ENCODE data around the gene TFG. TPM values are rescaled to one million over a fixed set of nuclear protein-coding genes. Genes with fewer than 3 reads are reported as not detected.

The TFG gene
- total and polyA plus RNA-seq, 2 of the 4 experiments (the other 2 are of a cell fraction): 47.7 to 165 TPM

- POLR2A ChIA-PET (ENCODE audit: unreplicated experiment): no interaction called here
Measured at GRCh38 chr3:100775226-100775625, 65.9 kb downstream of the TFG start.

More at GRCh38 chr3:100775226-100775625, 65.9 kb downstream of the TFG start:
- Histone ChIP-seq H4K8ac (ENCODE audit: low read depth in 2 of 2, low read length in 2 of 2) (no peak overlapping the region), H4K20me1 (ENCODE audit: insufficient read depth, low read length) (no peaks in the 10 kb centered on the region), H3K23ac (ENCODE audit: low read depth, low read length) (no peak overlapping the region), H3K4ac (ENCODE audit: low read depth, low read length) (no peak overlapping the region), H4K91ac (ENCODE audit: insufficient read depth, low read depth, low read length) (no peak overlapping the region), H3K4me1 (ENCODE audit: control insufficient read depth, insufficient read depth, low read length) (peaks cover 6% of the 10 kb centered on the region; the same call in 1 of the 2 replicates), H2BK20ac (ENCODE audit: low read depth, low read length) (0 out of 2 replicates have a peak overlapping the region, but pooled peaks have one; percentile 32), H2BK15ac (ENCODE audit: low read depth, low read length) (peak overlapping the region; percentile 7; the same call in 1 of the 3 replicates), H3K79me1 (ENCODE audit: low read depth in 1 of 2, low read length in 2 of 2) (no peaks in the 10 kb centered on the region), H3K9me1 (ENCODE audit: insufficient read depth, low read length) (peaks cover 15% of the 10 kb centered on the region), H4K5ac (ENCODE audit: low read depth, low read length) (no peak overlapping the region), H2AK9ac (replicated peaks; ENCODE audit: low read depth, low read length, poor library complexity) (no peak overlapping the region), H3K14ac (replicated peaks; ENCODE audit: low read depth, low read length) (peak overlapping the region; percentile 44; the same call in 1 of the 2 replicates), H2AFZ (replicated peaks; ENCODE audit: low read length, poor library complexity) (no peak overlapping the region), H2BK5ac (ENCODE audit: low read depth, low read length, poor library complexity, severe bottlenecking) (no peak overlapping the region), H3K4me3 (ENCODE audit: insufficient read depth, low read depth, low read length) (no peak overlapping the region), H2BK120ac (ENCODE audit: low read depth, low read length) (no peak overlapping the region), H3K9ac (ENCODE audit: low read depth, low read length) (no peak overlapping the region), H2AK5ac (ENCODE audit: low read depth, low read length) (no peak overlapping the region; the same call in none of the 2 replicates), H3K56ac (ENCODE audit: extremely low read depth, insufficient read depth, low read length) (no peak overlapping the region), H3K27ac (ENCODE audit: insufficient read depth, low read length) (no peak overlapping the region), H3K4me2 (ENCODE audit: low read depth, low read length) (no peak overlapping the region), H3K36me3 (ENCODE audit: control insufficient read depth, insufficient read depth, low read length) (no peaks in the 10 kb centered on the region), H3K27me3 (ENCODE audit: control insufficient read depth, insufficient read depth, low read length) (no peaks in the 10 kb centered on the region), H3K18ac (ENCODE audit: low read depth, low read length) (no peak overlapping the region), H3K9me3 (ENCODE audit: control insufficient read depth, insufficient read depth, low read length) (no peaks in the 10 kb centered on the region)
- dilution Hi-C loops (cut with HindIII; ENCODE audit: low sequenced_read_pairs, unreplicated experiment): no loop called here
- no CpG with 5 or more reads among the region's 3 CpGs for WGBS, 2 experiments (ENCODE audit: extremely low coverage in 2 of 2, insufficient read length in 1 of 2)
- no peak for TF ChIP-seq FOS (IDR thresholded peaks at IDR 0.05; ENCODE audit: low read depth, low read length)
- TF ChIP-seq, protein P1, sequence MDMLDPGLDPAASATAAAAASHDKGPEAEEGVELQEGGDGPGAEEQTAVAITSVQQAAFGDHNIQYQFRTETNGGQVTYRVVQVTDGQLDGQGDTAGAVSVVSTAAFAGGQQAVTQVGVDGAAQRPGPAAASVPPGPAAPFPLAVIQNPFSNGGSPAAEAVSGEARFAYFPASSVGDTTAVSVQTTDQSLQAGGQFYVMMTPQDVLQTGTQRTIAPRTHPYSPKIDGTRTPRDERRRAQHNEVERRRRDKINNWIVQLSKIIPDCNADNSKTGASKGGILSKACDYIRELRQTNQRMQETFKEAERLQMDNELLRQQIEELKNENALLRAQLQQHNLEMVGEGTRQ (IDR thresholded peaks at IDR 0.05; ENCODE audit: low read depth, low read length): no peak
- no peak for TF ChIP-seq MXI1 (IDR thresholded peaks at IDR 0.05; ENCODE audit: borderline replicate concordance, low read depth, low read length)
- TF ChIP-seq RFX5 (IDR thresholded peaks at IDR 0.05; ENCODE audit: low read depth, low read length): no peak
- no peak for TF ChIP-seq RCOR1 (IDR thresholded peaks at IDR 0.05; ENCODE audit: insufficient replicate concordance, low read length)
- no peak for TF ChIP-seq BHLHE40 (IDR thresholded peaks at IDR 0.05; ENCODE audit: low read depth, low read length)
- TF ChIP-seq MAZ (IDR thresholded peaks at IDR 0.05; ENCODE audit: borderline replicate concordance, low read depth, low read length): no peak
- TF ChIP-seq SMC3 (IDR thresholded peaks at IDR 0.05; ENCODE audit: low read depth, low read length): no peak
- TF ChIP-seq CEBPB (IDR thresholded peaks at IDR 0.05; ENCODE audit: low read depth, low read length): no peak
- no peak for TF ChIP-seq ELK1 (IDR thresholded peaks at IDR 0.05; ENCODE audit: borderline replicate concordance, low read depth, low read length)
- no peak for TF ChIP-seq RAD21 (IDR thresholded peaks at IDR 0.05; ENCODE audit: low read length)
- TF ChIP-seq NFE2L2 (IDR thresholded peaks at IDR 0.05; ENCODE audit: low read depth, low read length): no peak
- no peak for TF ChIP-seq POLR2A (IDR thresholded peaks at IDR 0.05; ENCODE audit: low read depth, low read length)
- intact Hi-C loops (cut with micrococcal nuclease): no loop called here
- no peak for ATAC-seq (ENCODE audit: low read depth)
- BruUV-seq (replicated peaks): no TSS peak
- DNase-seq: no peak
- in situ Hi-C loops (cut with MboI; ENCODE audit: low sequenced_read_pairs): no loop called here
- CTCF ChIA-PET: no interaction called here

Measured in IMR-90 (cell line).